ENCODE results near the gene TRIM41.

Gene TRIM41

DNA sequence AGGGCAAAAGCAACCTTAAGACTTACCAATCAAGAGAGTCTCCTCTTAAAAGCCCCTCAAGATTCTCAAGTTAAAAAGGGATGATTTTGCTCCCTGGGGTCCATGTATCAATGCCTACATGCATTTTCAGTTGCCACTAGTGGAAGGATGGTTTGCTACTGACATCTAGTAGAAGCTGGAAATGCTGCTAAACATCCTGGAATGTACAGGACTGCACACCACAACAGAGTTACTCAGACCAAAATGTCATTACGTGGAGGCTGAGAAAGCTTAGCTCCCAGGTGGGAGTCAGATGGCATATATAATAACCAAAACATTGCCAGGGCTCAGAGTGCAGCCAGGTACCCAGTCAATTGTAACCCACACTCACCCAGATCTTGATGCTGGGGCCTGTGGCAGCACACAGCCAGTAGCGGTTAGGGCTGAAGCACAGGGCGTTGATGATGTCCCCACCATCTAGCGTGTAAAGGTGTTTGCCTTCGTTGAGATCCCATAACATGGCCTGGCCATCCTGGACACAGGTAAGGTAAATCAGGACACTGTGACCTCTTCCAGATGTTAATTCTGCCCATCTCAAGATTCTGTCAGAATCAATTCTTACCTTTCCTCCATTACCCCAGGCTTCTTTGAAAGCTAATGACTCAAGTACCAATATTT lies 14.8 kb downstream of the TRIM41 start:
- no peak overlapping the region for H3K4me3 ChIP-seq (ENCODE audit: control insufficient read depth, low read depth, low read length)
- TF ChIP-seq, protein P1, sequence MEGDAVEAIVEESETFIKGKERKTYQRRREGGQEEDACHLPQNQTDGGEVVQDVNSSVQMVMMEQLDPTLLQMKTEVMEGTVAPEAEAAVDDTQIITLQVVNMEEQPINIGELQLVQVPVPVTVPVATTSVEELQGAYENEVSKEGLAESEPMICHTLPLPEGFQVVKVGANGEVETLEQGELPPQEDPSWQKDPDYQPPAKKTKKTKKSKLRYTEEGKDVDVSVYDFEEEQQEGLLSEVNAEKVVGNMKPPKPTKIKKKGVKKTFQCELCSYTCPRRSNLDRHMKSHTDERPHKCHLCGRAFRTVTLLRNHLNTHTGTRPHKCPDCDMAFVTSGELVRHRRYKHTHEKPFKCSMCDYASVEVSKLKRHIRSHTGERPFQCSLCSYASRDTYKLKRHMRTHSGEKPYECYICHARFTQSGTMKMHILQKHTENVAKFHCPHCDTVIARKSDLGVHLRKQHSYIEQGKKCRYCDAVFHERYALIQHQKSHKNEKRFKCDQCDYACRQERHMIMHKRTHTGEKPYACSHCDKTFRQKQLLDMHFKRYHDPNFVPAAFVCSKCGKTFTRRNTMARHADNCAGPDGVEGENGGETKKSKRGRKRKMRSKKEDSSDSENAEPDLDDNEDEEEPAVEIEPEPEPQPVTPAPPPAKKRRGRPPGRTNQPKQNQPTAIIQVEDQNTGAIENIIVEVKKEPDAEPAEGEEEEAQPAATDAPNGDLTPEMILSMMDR (IDR thresholded peaks at IDR 0.05; ENCODE audit: control insufficient read depth, insufficient read depth, low read depth, low read length, missing control alignments), result no peak
- DNase-seq (ENCODE audit: low read depth), result no peak

- TF ChIP-seq, protein P1 (IDR thresholded peaks at IDR 0.05; ENCODE audit: control insufficient read depth, insufficient read depth, low read depth, low read length, missing control alignments), result no peak
- H3K4me3 ChIP-seq (ENCODE audit: control insufficient read depth, low read depth, low read length), result no peak overlapping the region
- no peak for DNase-seq (ENCODE audit: low read depth)
These were observed 16.1 kb downstream of the TRIM41 start for GRCh38 chr5:181239062-181239663.

GRCh38 chr5:181241393-181241975 lies 18.4 kb downstream of the TRIM41 start:
- H3K4me3 ChIP-seq (ENCODE audit: control insufficient read depth, low read depth, low read length), result peak overlapping the region; percentile 77
- TF ChIP-seq, protein P1 (IDR thresholded peaks at IDR 0.05; ENCODE audit: control insufficient read depth, insufficient read depth, low read depth, low read length, missing control alignments), result no peak

GRCh38 chr5:181242031-181242451 lies 19.0 kb downstream of the TRIM41 start:
- TF ChIP-seq, protein P1 (IDR thresholded peaks at IDR 0.05; ENCODE audit: control insufficient read depth, insufficient read depth, low read depth, low read length, missing control alignments), result no peak
- DNase-seq (ENCODE audit: low read depth), result no peak
- peak overlapping the region; percentile 77 for H3K4me3 ChIP-seq (ENCODE audit: control insufficient read depth, low read depth, low read length)

More at GRCh38 chr5:181241393-181241975, 18.4 kb downstream of the TRIM41 start:
- peak; percentile 58 for DNase-seq (ENCODE audit: low read depth)

GRCh38 chr5:181243018-181243563 lies 20.0 kb downstream of the TRIM41 start:
- TF ChIP-seq, protein P1 (IDR thresholded peaks at IDR 0.05; ENCODE audit: control insufficient read depth, insufficient read depth, low read depth, low read length, missing control alignments), result no peak
- H3K4me3 ChIP-seq (ENCODE audit: control insufficient read depth, low read depth, low read length), result peak overlapping the region; percentile 77
- no peak for DNase-seq (ENCODE audit: low read depth)

GRCh38 chr5:181243564-181244343 lies 20.7 kb downstream of the TRIM41 start, which contains the start of gene RACK1:
Gene RACK1, minus strand, starts transcription at chr5:181243906. Its CDS starts 106 bp downstream, at chr5:181243800.
- peak within 1 kb of the TSS; percentile 77 for H3K4me3 ChIP-seq (ENCODE audit: control insufficient read depth, low read depth, low read length)
- TF ChIP-seq, protein P1 (IDR thresholded peaks at IDR 0.05; ENCODE audit: control insufficient read depth, insufficient read depth, low read depth, low read length, missing control alignments), result no peak
- DNase-seq (ENCODE audit: low read depth), result no peak

Measured in AG09309 (cell line).